DND-41 (cell line): ENCODE data around the gene KASH5.
A peak's percentile ranks its signal among the peaks of the same experiment; 100 is the strongest.

ENCODE experiments used
- ATAC-seq: fragments of 200-7000 bp; cut with Tn5 transposase; 3 replicates; pipeline ENCODE4 v1.9.1; 2021; ENCODE audit warnings: low read depth; ENCODE audit not compliant: insufficient read depth
- DNase-seq: peaks from one replicate; pipeline ENCODE4 v3.0.0-alpha.2; 2020
- H2AFZ ChIP-seq: 2 replicates; pipeline ENCODE4 v1.6.0; 2012; ENCODE audit warnings: low read depth, low read length
- H3K27ac ChIP-seq: 2 replicates; pipeline ENCODE4 v1.5.1; 2012; ENCODE audit warnings: low read length, inconsistent platforms
- H3K27me3 ChIP-seq: fragments of 200-600 bp; sonication (generic); 2 replicates; pipeline ENCODE4 v1.6.0; 2012; ENCODE audit warnings: low read length, mild to moderate bottlenecking, inconsistent platforms; ENCODE audit not compliant: insufficient read depth, poor library complexity
- H3K36me3 ChIP-seq: 2 replicates; pipeline ENCODE4 v1.5.1; 2012; ENCODE audit warnings: low read length, inconsistent platforms; ENCODE audit not compliant: insufficient read depth
- H3K4me1 ChIP-seq: 2 replicates; pipeline ENCODE4 v1.5.1; 2012; ENCODE audit warnings: mild to moderate bottlenecking, low read length; ENCODE audit not compliant: insufficient read depth
- H3K4me2 ChIP-seq: 2 replicates; pipeline ENCODE4 v1.6.0; 2012; ENCODE audit warnings: mild to moderate bottlenecking, moderate library complexity, low read length, inconsistent platforms; ENCODE audit not compliant: insufficient read depth
- H3K4me3 ChIP-seq, 2 experiments: fragments of 200-600 bp in 1 of 2; shearing (Covaris generic) in 1 of 2; 2 replicates each; pipeline ENCODE4 v1.5.1; 2012 to 2016; ENCODE audit warnings: inconsistent platforms in 2 of 2, low read length in 2 of 2, mild to moderate bottlenecking in 2 of 2, low read depth in 1 of 2, moderate library complexity in 1 of 2
- H3K79me2 ChIP-seq: 2 replicates; pipeline ENCODE4 v1.6.0; 2012; ENCODE audit warnings: low read length, inconsistent platforms; ENCODE audit not compliant: insufficient read depth
- H3K9ac ChIP-seq: 2 replicates; pipeline ENCODE4 v1.6.0; 2012; ENCODE audit warnings: low read depth, mild to moderate bottlenecking, inconsistent platforms, low read length, moderate library complexity
- H3K9me3 ChIP-seq: 2 replicates; pipeline ENCODE4 v1.5.1; 2012; ENCODE audit warnings: low read length, moderate library complexity, mild to moderate bottlenecking, inconsistent platforms; ENCODE audit not compliant: insufficient read depth, severe bottlenecking
- H4K20me1 ChIP-seq: 2 replicates; pipeline ENCODE4 v1.6.0; 2012; ENCODE audit warnings: low read length; ENCODE audit not compliant: insufficient read depth
- CTCF ChIP-seq: IDR thresholded peaks from 2 replicates; pipeline ENCODE4 v1.5.1; 2012; ENCODE audit warnings: borderline replicate concordance, low read length, moderate library complexity, mild to moderate bottlenecking; ENCODE audit not compliant: poor library complexity, severe bottlenecking; ENCODE audit errors: extremely low read depth
- EZH2 ChIP-seq: IDR thresholded peaks from 3 replicates; pipeline ENCODE4 v1.6.1; 2012; ENCODE audit warnings: borderline replicate concordance, low read depth, mild to moderate bottlenecking, moderate library complexity, low read length, inconsistent platforms; ENCODE audit not compliant: severe bottlenecking

The KASH5 gene

GRCh38 chr19:49428547-49429451 is 40.8 kb downstream of the KASH5 start:
- Histone ChIP-seq H3K9ac (no peak overlapping the region), H3K27ac (no peak overlapping the region), H3K4me3 (no peak overlapping the region), H3K27me3 (no peaks in the 10 kb centered on the region), H3K4me1 (peaks cover 4% of the 10 kb centered on the region; the same call in 1 of the 2 replicates), H3K36me3 (no peaks in the 10 kb centered on the region), H3K4me2 (no peak overlapping the region), H3K79me2 (no peaks in the 10 kb centered on the region), H3K9me3 (no peaks in the 10 kb centered on the region), H4K20me1 (no peaks in the 10 kb centered on the region), H2AFZ (no peak overlapping the region)
- DNase-seq (no peak), ATAC-seq (no peak)
- TF ChIP-seq CTCF (no peak), EZH2 (no peak)

- Histone ChIP-seq H3K4me1 (no peaks in the 10 kb centered on the region), H3K36me3 (no peaks in the 10 kb centered on the region), H3K4me3 (no peak overlapping the region), H3K9ac (no peak overlapping the region), H3K4me2 (no peak overlapping the region), H3K27me3 (no peaks in the 10 kb centered on the region), H3K27ac (no peak overlapping the region), H2AFZ (no peak overlapping the region), H3K79me2 (no peaks in the 10 kb centered on the region), H4K20me1 (no peaks in the 10 kb centered on the region), H3K9me3 (no peaks in the 10 kb centered on the region)
- ATAC-seq (no peak), DNase-seq (no peak)
- TF ChIP-seq EZH2 (no peak), CTCF (no peak)
Measured at GRCh38 chr19:49430172-49430677, 42.2 kb downstream of the KASH5 start.

- no peak overlapping the region for H3K4me2 ChIP-seq
- no peaks in the 10 kb centered on the region for H4K20me1 ChIP-seq
- H2AFZ ChIP-seq: no peak overlapping the region
- no peak overlapping the region for H3K4me3 ChIP-seq
- H3K9me3 ChIP-seq: no peaks in the 10 kb centered on the region
- ATAC-seq (peak; percentile 69), DNase-seq (peak; percentile 27)
- H3K36me3 ChIP-seq: no peaks in the 10 kb centered on the region
- no peak overlapping the region for H3K27ac ChIP-seq
- peak; percentile 62 for TF ChIP-seq CTCF
- TF ChIP-seq EZH2: no peak
- H3K4me1 ChIP-seq: no peaks in the 10 kb centered on the region
- no peak overlapping the region for H3K9ac ChIP-seq
- H3K27me3 ChIP-seq: no peaks in the 10 kb centered on the region
- H3K79me2 ChIP-seq: no peaks in the 10 kb centered on the region
Measured at GRCh38 chr19:49430678-49431329, 42.8 kb downstream of the KASH5 start.
